ENCODE data around the gene ETS2.

Gene ETS2

DNA sequence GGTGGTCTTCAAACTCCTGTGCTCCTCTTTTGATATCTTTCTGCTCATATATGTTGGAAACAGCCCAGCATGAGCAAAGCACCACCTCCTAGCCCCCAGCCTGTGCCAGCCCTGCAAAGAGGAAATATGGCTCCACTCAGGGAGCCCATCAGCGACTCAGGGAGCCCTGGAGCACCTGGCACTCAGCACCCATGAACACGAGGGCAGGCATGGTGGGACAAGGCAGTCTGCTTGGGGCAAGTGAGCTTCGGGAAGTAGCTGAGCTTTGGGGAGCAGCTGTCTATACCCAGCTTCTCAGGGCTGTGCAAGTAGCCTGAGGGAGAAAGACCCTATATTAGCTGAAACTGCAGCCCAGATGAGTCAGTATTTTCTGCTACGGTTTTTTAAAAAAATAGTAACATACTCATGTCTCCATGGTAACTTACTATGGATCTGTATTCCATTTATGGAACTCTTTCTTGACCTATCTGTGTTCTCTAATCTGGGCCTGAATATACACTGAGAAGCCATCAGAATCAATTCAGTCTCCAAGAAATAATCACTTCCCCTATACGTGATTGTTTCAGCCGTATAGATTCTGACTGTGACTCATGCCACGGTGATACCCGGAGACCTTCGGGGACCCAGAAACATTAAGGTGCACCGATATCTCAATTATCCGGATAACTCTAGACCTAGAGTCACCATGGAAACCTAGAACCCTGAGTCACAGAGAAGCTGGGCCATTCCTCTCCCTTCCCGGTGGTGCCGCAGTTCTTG is 1.5 kb upstream of the ETS2 start:
- TF ChIP-seq, protein P1, sequence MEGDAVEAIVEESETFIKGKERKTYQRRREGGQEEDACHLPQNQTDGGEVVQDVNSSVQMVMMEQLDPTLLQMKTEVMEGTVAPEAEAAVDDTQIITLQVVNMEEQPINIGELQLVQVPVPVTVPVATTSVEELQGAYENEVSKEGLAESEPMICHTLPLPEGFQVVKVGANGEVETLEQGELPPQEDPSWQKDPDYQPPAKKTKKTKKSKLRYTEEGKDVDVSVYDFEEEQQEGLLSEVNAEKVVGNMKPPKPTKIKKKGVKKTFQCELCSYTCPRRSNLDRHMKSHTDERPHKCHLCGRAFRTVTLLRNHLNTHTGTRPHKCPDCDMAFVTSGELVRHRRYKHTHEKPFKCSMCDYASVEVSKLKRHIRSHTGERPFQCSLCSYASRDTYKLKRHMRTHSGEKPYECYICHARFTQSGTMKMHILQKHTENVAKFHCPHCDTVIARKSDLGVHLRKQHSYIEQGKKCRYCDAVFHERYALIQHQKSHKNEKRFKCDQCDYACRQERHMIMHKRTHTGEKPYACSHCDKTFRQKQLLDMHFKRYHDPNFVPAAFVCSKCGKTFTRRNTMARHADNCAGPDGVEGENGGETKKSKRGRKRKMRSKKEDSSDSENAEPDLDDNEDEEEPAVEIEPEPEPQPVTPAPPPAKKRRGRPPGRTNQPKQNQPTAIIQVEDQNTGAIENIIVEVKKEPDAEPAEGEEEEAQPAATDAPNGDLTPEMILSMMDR (conservative IDR thresholded peaks at IDR 0.05; ENCODE audit: control insufficient read depth, insufficient read depth, low read depth, low read length): no peak
- no peak for DNase-seq (ENCODE audit: low read depth)
- H3K4me3 ChIP-seq (ENCODE audit: control insufficient read depth, low read depth, low read length): no peak overlapping the region

DNA sequence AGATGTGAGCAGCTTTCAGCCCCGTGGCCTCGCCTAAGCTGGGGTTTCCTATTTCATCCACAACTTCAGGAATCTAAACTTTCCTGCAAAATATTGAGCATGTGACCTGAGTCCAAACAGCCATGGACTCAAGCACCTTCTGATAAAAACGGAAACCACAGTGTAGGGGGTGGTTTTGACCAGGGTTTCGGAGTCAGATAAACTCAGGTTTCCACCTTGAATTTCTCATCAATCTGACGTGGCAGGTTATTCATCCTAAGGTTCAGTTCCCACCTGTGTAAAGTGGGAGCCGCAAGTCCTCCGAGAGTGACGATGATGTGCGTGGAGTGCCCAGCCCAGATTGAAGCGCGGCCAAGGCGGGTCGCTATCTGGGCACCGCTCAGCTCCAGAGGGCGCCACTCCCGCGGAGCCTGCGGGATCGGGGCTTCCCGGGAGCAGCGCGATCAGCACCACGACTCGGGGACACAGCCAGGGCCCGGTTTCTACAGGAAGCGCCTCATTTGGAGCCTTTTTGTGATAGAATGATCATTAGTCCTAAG is 871 bp upstream of the ETS2 start:
- DNase-seq (ENCODE audit: low read depth): peak; percentile 58
- TF ChIP-seq, protein P1 (conservative IDR thresholded peaks at IDR 0.05; ENCODE audit: control insufficient read depth, insufficient read depth, low read depth, low read length): peak; percentile 40
- peak overlapping the region; percentile 78 for H3K4me3 ChIP-seq (ENCODE audit: control insufficient read depth, low read depth, low read length)

DNA sequence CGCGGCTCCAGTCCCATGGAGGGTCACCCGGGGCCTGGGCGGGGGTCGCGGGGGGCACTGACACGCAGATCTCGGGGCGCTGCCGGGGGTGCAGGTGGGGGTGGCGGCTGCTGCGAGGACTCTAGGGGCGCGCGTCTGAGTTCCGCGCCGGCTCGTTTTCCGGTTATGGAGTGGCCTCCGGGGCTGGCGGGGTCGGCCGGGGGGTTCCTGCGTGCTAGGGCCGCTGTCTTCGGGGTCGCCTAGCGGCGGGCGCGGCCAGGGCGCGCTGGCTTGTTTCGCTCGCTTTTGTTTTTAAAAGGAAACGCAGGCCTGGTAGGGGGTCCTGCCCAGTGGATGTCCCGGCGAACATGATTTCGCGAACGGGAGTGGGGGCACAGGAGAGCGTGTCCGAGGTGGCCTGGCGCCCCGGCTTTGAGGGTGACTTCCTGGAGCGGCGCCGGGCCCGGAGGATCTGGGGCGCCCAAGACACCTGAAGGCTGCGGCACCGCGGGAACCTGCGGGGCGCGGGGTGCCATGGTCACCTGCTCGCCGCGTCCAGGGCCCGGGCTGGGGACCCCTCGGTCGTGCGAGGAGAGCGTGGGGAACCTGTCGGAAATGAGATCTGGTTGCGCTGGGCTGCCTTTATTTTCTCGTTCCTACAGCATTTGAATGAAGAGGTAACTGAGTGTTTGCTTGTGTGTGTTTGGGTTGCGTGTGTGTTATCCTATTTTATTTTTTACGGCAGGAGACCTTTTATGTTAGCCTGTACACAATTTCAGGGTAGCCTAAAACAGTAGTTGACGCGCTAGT is 618 bp downstream of the ETS2 start:
- TF ChIP-seq, protein P1 (conservative IDR thresholded peaks at IDR 0.05; ENCODE audit: control insufficient read depth, insufficient read depth, low read depth, low read length): no peak
- H3K4me3 ChIP-seq (ENCODE audit: control insufficient read depth, low read depth, low read length): peak overlapping the region; percentile 78
- no peak for DNase-seq (ENCODE audit: low read depth)

DNA sequence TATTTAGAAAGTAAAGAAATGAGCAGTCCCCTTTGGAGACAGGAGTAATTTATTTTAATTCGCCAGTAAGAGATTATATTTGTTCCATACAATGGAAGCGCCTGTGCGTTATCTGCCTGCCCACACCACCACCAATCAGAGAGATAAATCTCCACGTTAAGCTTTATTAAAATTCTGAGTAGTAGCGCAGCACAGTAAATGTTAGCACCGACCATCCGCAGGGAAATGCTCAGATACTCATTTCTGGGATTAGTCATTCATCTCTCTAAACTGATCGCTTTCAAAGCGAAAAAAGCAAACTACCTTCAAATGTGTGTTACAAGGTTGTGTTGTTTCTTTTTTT is 1.2 kb downstream of the ETS2 start:
- peak; percentile 53 for DNase-seq (ENCODE audit: low read depth)
- peak overlapping the region; percentile 78 for H3K4me3 ChIP-seq (ENCODE audit: control insufficient read depth, low read depth, low read length)
- TF ChIP-seq, protein P1 (conservative IDR thresholded peaks at IDR 0.05; ENCODE audit: control insufficient read depth, insufficient read depth, low read depth, low read length): no peak

DNA sequence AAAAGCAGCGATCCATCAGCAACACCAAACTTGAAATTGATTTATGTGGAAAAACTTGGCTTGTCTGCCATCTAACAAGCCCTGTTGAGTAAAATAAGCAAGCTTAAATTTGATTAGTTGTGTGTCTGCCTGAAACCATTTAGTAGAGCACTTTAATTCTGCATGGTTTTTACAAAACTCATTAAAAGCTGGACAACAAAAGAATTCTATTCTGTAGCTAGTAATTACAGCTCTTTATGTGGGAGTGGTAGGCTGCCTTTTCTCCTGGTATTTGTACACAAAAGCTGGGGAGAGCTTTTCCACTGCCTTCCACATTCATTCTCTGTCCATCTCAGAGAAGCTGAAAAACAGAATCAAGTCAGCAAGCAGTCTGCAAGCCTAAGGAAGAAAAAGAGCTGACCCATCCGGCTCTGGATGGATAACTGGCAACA is 1.7 kb downstream of the ETS2 start:
- TF ChIP-seq, protein P1 (conservative IDR thresholded peaks at IDR 0.05; ENCODE audit: control insufficient read depth, insufficient read depth, low read depth, low read length): no peak
- peak overlapping the region; percentile 78 for H3K4me3 ChIP-seq (ENCODE audit: control insufficient read depth, low read depth, low read length)
- DNase-seq (ENCODE audit: low read depth): no peak

DNA sequence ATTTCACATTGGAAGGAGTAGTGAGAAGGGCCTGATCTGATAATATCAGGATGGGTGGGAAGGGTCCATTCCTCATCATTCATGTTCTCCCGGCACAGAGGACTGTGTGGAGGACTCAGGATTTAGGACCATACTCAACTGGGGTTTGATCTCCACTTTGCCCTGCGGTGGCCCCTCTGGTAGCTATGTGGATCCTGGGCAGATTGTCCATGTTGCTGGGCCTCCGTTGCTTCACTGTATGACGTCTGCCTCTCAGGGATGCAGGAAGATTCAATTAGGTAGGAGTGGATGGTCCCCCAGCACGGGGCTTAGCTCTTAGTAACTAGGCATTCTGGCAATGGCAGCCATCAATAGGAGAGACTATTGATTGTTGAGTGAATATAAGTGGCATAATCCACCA is 2.3 kb downstream of the ETS2 start:
- DNase-seq (ENCODE audit: low read depth): no peak
- no peak overlapping the region for H3K4me3 ChIP-seq (ENCODE audit: control insufficient read depth, low read depth, low read length)

More for the DNA sequence above, 2.3 kb downstream of the ETS2 start:
- TF ChIP-seq, protein P1 (conservative IDR thresholded peaks at IDR 0.05; ENCODE audit: control insufficient read depth, insufficient read depth, low read depth, low read length): no peak

Measured in fibroblast of mammary gland (primary cell).